Gastroesophageal sphincter (tissue), 3 donors: Measurements from ENCODE around the gene BRINP3.

Experiments
- CTCF ChIP-seq, 4 experiments: fragments of 200-600 bp in 2 of 4; fragments of 450-650 bp in 2 of 4; sonication (generic) in 1 of 4; IDR thresholded peaks; one replicate each; pipeline ENCODE4 v1.5.1; 2017 to 2019; ENCODE audit warnings: antibody characterized with exemption in 4 of 4, mild to moderate bottlenecking in 2 of 4, moderate library complexity in 2 of 4
- EP300 ChIP-seq: sonication (generic); formaldehyde crosslinking; IDR thresholded peaks from one replicate; pipeline ENCODE4 v1.6.1; 2017; ENCODE audit warnings: antibody characterized with exemption, mild to moderate bottlenecking
- POLR2A ChIP-seq, 2 donors: fragments of 450-650 bp; IDR thresholded peaks; one replicate each; pipeline ENCODE4 v1.6.1; 2017; ENCODE audit warnings: antibody characterized with exemption in 2 of 2, mild to moderate bottlenecking in 2 of 2, moderate library complexity in 1 of 2

- no peak for TF ChIP-seq CTCF (IDR thresholded peaks at IDR 0.05)
- no peak for TF ChIP-seq POLR2A (IDR thresholded peaks at IDR 0.05)
- no peak for TF ChIP-seq EP300
These were observed 21.5 kb downstream of the BRINP3 start for GRCh38 chr1:190456129-190456528.
